T-cell (primary cell): Measurements from ENCODE around the gene CACNB4. TPM values are rescaled to one million over a fixed set of nuclear protein-coding genes. Genes with fewer than 3 reads are reported as not detected.

ENCODE experiments used
- ATAC-seq, 4 experiments: fragments of 200-7000 bp in 3 of 4; fragments of 150-1000 bp in 1 of 4; cut with Tn5 transposase; replicated peaks in 1 of 4; 1 replicate in 3 of 4; 2 replicates in 1 of 4; pipeline ENCODE4 v1.10.0; 2021; ENCODE audit warnings: moderate library complexity in 3 of 4, mild to moderate bottlenecking in 2 of 4, moderate number of reproducible peaks in 1 of 4
- CTCF ChIA-PET, 2 donors: fragments of 300-600 bp; sonication (Branson Sonifier 250); formaldehyde crosslinking; loops; one replicate each; lab custom pipeline; 2022; ENCODE audit warnings: antibody characterized with exemption in 2 of 2; lab: Charles Lee
- POLR2A ChIA-PET, 2 donors: fragments of 300-600 bp; sonication (Branson Sonifier 250); formaldehyde crosslinking; loops; one replicate each; lab custom pipeline; 2022; ENCODE audit warnings: antibody characterized with exemption in 2 of 2; lab: Charles Lee
- DNase-seq, 35 experiments: peaks; one replicate each; pipeline versions ENCODE4 v3.0.0 to v3.0.0-alpha.2; 2013 to 2023
- H3K27ac ChIP-seq: one replicate; pipeline ENCODE4 v1.5.1; 2013; ENCODE audit warnings: low read length
- H3K27me3 ChIP-seq, 2 experiments: replicated peaks in 1 of 2; 1 replicate in 1 of 2; 2 replicates in 1 of 2; pipeline versions ENCODE4 v1.6.1 to v1.7.0; 2013; ENCODE audit warnings: low read length in 1 of 2, mixed read lengths in 1 of 2; ENCODE audit not compliant: control insufficient read depth in 2 of 2, insufficient read depth in 2 of 2; ENCODE audit errors: extremely low read depth in 1 of 2
- H3K36me3 ChIP-seq, 2 donors: 1 replicate in 1 of 2; 2 replicates in 1 of 2; pipeline versions ENCODE4 v1.6.1 to v1.7.0; 2013; ENCODE audit warnings: low read length in 1 of 2; ENCODE audit not compliant: control insufficient read depth in 2 of 2, insufficient read depth in 1 of 2; ENCODE audit errors: extremely low read depth in 1 of 2
- H3K4me1 ChIP-seq, 2 experiments: 1 replicate in 1 of 2; 2 replicates in 1 of 2; pipeline versions ENCODE4 v1.6.1 to v1.7.0; 2013; ENCODE audit warnings: low read length in 2 of 2, mixed read lengths in 1 of 2; ENCODE audit not compliant: insufficient read depth in 2 of 2, control insufficient read depth in 1 of 2; ENCODE audit errors: extremely low read depth in 1 of 2
- H3K4me3 ChIP-seq, 2 donors: 1 replicate in 1 of 2; 2 replicates in 1 of 2; pipeline versions ENCODE4 v1.5.1 to v1.7.0; 2013; ENCODE audit warnings: mild to moderate bottlenecking in 2 of 2, low read length in 1 of 2, moderate library complexity in 1 of 2; ENCODE audit not compliant: control insufficient read depth in 1 of 2; ENCODE audit errors: extremely low read depth in 1 of 2
- H3K9me3 ChIP-seq: 2 replicates; pipeline ENCODE4 v1.7.0; 2013
- H3K27ac Mint-ChIP-seq, 2 donors: one replicate each; pipeline ENCODE4 v1.8.0; 2020 to 2021; ENCODE audit warnings: mild to moderate bottlenecking in 2 of 2, mixed read lengths in 2 of 2
- H3K27me3 Mint-ChIP-seq, 2 donors: one replicate each; pipeline ENCODE4 v1.8.0; 2021 to 2022; ENCODE audit warnings: mixed read lengths in 2 of 2
- H3K36me3 Mint-ChIP-seq: one replicate; pipeline ENCODE4 v1.8.0; 2021; ENCODE audit warnings: mixed read lengths
- H3K4me1 Mint-ChIP-seq, 3 donors: one replicate each; pipeline ENCODE4 v1.8.0; 2020 to 2022; ENCODE audit warnings: mixed read lengths in 3 of 3, mild to moderate bottlenecking in 1 of 3
- H3K4me3 Mint-ChIP-seq, 3 donors: one replicate each; pipeline ENCODE4 v1.8.0; 2020 to 2022; ENCODE audit warnings: mild to moderate bottlenecking in 3 of 3, mixed read lengths in 3 of 3, moderate library complexity in 3 of 3
- H3K9me3 Mint-ChIP-seq, 3 donors: one replicate each; pipeline ENCODE4 v1.8.0; 2020 to 2022; ENCODE audit warnings: mixed read lengths in 3 of 3
- WGBS: methylation state at CpG from one replicate; pipeline ENCODE4 v1.1.5; 2013; ENCODE audit warnings: missing lambda C conversion rate; ENCODE audit not compliant: insufficient coverage; 5-methylcytosine and 5-hydroxymethylcytosine counted together
- total RNA-seq, 35 experiments: library from RNA in 6 of 35; stranded (reverse) in 6 of 35; fragments of 120-200 nt in 1 of 35; gene quantifications; one replicate each; pipeline versions ENCODE4 v1.2.1 to v1.2.4 and lab custom pipeline; 2013 to 2026

Gene CACNB4
- total RNA-seq, 5 donors from 2014 or later (not counting 1 experiment from before 2014, with no cell fraction given), result 0.16 to 1.2 (median 0.47) TPM

- Histone ChIP-seq H3K27ac (no peak overlapping the region), H3K4me1 (no peaks in the 10 kb centered on the region), H3K9me3 (no peaks in the 10 kb centered on the region), H3K4me3 (no peak overlapping the region), H3K36me3 (peaks cover 0 to 3% of the 10 kb centered on the region in 2 donors), H3K27me3 (no peaks in the 10 kb centered on the region)
- POLR2A ChIA-PET, result interaction anchor here in 1 of 2 donors (0.6 kb wide), 1 partner anchor 528 kb away, joined by 8 read pairs; no protein-coding TSS in a partner anchor
- peaks cover 41% of the 10 kb centered on the region for H3K36me3 Mint-ChIP-seq
- CTCF ChIA-PET, result no interaction called here
- DNase-seq, result no peak
- H3K9me3 Mint-ChIP-seq, result peaks cover 0 to under 1% (median 0%) of the 10 kb centered on the region in 3 donors
- H3K27me3 Mint-ChIP-seq, result no peaks in the 10 kb centered on the region
- peaks cover 0 to 5% (median 0%) of the 10 kb centered on the region in 3 donors for H3K4me1 Mint-ChIP-seq
- WGBS, result no CpG with 5 or more reads among the region's 1 CpG
- ATAC-seq, result no peak
- no peak overlapping the region for H3K27ac Mint-ChIP-seq
- no peak overlapping the region for H3K4me3 Mint-ChIP-seq
Measured at GRCh38 chr2:151786483-151786882, 312.4 kb downstream of the CACNB4 start.

- Mint-ChIP-seq H3K27ac (no peak overlapping the region), H3K4me3 (no peak overlapping the region), H3K36me3 (peaks cover 43% of the 10 kb centered on the region), H3K4me1 (peaks cover 0 to 5% (median 0%) of the 10 kb centered on the region in 3 donors), H3K9me3 (no peaks in the 10 kb centered on the region), H3K27me3 (no peaks in the 10 kb centered on the region)
- H3K9me3 ChIP-seq, result no peaks in the 10 kb centered on the region
- H3K4me1 ChIP-seq, result no peaks in the 10 kb centered on the region
- POLR2A ChIA-PET, result interaction anchor here in 1 of 2 donors (0.6 kb wide), 1 partner anchor 528 kb away, joined by 8 read pairs; no protein-coding TSS in a partner anchor
- H3K4me3 ChIP-seq, result no peak overlapping the region
- no peaks in the 10 kb centered on the region for H3K27me3 ChIP-seq
- ATAC-seq (no peak), DNase-seq (no peak)
- peaks cover 0 to 3% of the 10 kb centered on the region in 2 donors for H3K36me3 ChIP-seq
- 100% methylated on average over 5 of the region's 5 CpGs for WGBS
- no peak overlapping the region for H3K27ac ChIP-seq
- CTCF ChIA-PET, result no interaction called here
Measured at GRCh38 chr2:151786077-151786476, 312.8 kb downstream of the CACNB4 start.

- H3K27ac Mint-ChIP-seq, result no peak overlapping the region
- no peak for DNase-seq
Measured at GRCh38 chr2:151783133-151783520, 315.7 kb downstream of the CACNB4 start.

More at GRCh38 chr2:151783133-151783520, 315.7 kb downstream of the CACNB4 start:
- ChIA-PET POLR2A (no interaction called here), CTCF (interaction anchor here (0.6 to 0.7 kb wide), 4 partner anchors 23 to 239 kb away, joined by 4 to 6 read pairs (median 6); no protein-coding TSS in a partner anchor)
- Mint-ChIP-seq H3K4me3 (no peak overlapping the region), H3K4me1 (peaks cover 0 to 5% (median 0%) of the 10 kb centered on the region in 3 donors), H3K27me3 (no peaks in the 10 kb centered on the region), H3K36me3 (peaks cover 60% of the 10 kb centered on the region), H3K9me3 (peaks cover 0 to 11% (median 3%) of the 10 kb centered on the region in 3 donors)
- Histone ChIP-seq H3K27me3 (no peaks in the 10 kb centered on the region), H3K4me1 (no peaks in the 10 kb centered on the region), H3K9me3 (no peaks in the 10 kb centered on the region), H3K27ac (no peak overlapping the region), H3K36me3 (peaks cover 0 to 3% of the 10 kb centered on the region in 2 donors), H3K4me3 (no peak overlapping the region)
- WGBS, result no CpG with 5 or more reads among the region's 2 CpGs
- ATAC-seq, result no peak

Other genes with a start within 250 kb of the CACNB4 start
- 10 to 100 TPM; 12.0 to 20.8 (median 19.3) TPM for gene STAM2, start 76.7 kb upstream of the CACNB4 start, total RNA-seq
- gene FMNL2, start 236.1 kb upstream of the CACNB4 start, total RNA-seq, result under 1 TPM; 0.63 to 0.96 (median 0.75) TPM